IMR-90 (cell line): ENCODE measurements around the gene BLOC1S4. TPM values are rescaled to one million over a fixed set of nuclear protein-coding genes. Genes with fewer than 3 reads are reported as not detected.

Experiments
- ATAC-seq: fragments of 200-7000 bp; cut with Tn5 transposase; 2 replicates; pipeline ENCODE4 v1.9.1; 2020; ENCODE audit warnings: low read depth, mild to moderate bottlenecking, moderate library complexity
- BruUV-seq: library from RNA; stranded (reverse); fragments of 400-500 nt; replicated peaks from 2 replicates; lab custom pipeline; 2021; lab: Mats Ljungman, UMichigan
- CTCF ChIA-PET: fragments of 300-600 bp; formaldehyde crosslinking; extraction: SDS; loops from one replicate; lab custom pipeline; 2021; ENCODE audit warnings: antibody characterized with exemption; lab: Yijun Ruan, JAX
- POLR2A ChIA-PET: fragments of 300-600 bp; sonication (Branson Sonifier 250); formaldehyde crosslinking; loops from one replicate; lab custom pipeline; 2022; ENCODE audit warnings: antibody characterized with exemption; ENCODE audit not compliant: unreplicated experiment; lab: Charles Lee
- DNase-seq: peaks from one replicate; pipeline ENCODE4 v3.0.0; 2013
- H2AFZ ChIP-seq: replicated peaks from 2 replicates; pipeline ENCODE3; 2013; ENCODE audit warnings: low read length, mild to moderate bottlenecking; ENCODE audit not compliant: poor library complexity
- H2AK5ac ChIP-seq: 2 replicates; pipeline ENCODE4 v1.6.1; 2013; ENCODE audit warnings: low read depth, low read length, inconsistent platforms
- H2AK9ac ChIP-seq: replicated peaks from 2 replicates; pipeline ENCODE3; 2013; ENCODE audit warnings: mild to moderate bottlenecking, low read depth, low read length, moderate library complexity; ENCODE audit not compliant: poor library complexity
- H2BK120ac ChIP-seq: 2 replicates; pipeline ENCODE4 v1.6.1; 2013; ENCODE audit warnings: low read depth, low read length, inconsistent platforms
- H2BK15ac ChIP-seq: 3 replicates; pipeline ENCODE4 v1.6.1; 2013; ENCODE audit warnings: low read depth, low read length, inconsistent platforms
- H2BK20ac ChIP-seq: 2 replicates; pipeline ENCODE4 v1.6.1; 2013; ENCODE audit warnings: low read depth, mild to moderate bottlenecking, inconsistent platforms, low read length, moderate library complexity
- H2BK5ac ChIP-seq: 2 replicates; pipeline ENCODE4 v1.6.1; 2013; ENCODE audit warnings: mild to moderate bottlenecking, low read depth, low read length, inconsistent platforms; ENCODE audit not compliant: poor library complexity, severe bottlenecking
- H3K14ac ChIP-seq: replicated peaks from 2 replicates; pipeline ENCODE4 v1.6.1; 2013; ENCODE audit warnings: low read depth, low read length, inconsistent platforms
- H3K18ac ChIP-seq: 2 replicates; pipeline ENCODE4 v1.6.1; 2013; ENCODE audit warnings: low read depth, low read length, control low read depth
- H3K23ac ChIP-seq: 2 replicates; pipeline ENCODE4 v1.6.1; 2013; ENCODE audit warnings: low read depth, low read length, inconsistent platforms
- H3K27ac ChIP-seq: 2 replicates; pipeline ENCODE4 v1.5.1; 2013; ENCODE audit warnings: mild to moderate bottlenecking, control low read depth, low read length; ENCODE audit not compliant: insufficient read depth
- H3K27me3 ChIP-seq: 2 replicates; pipeline ENCODE4 v1.6.1; 2013; ENCODE audit warnings: low read length; ENCODE audit not compliant: control insufficient read depth, insufficient read depth
- H3K36me3 ChIP-seq: 2 replicates; pipeline ENCODE4 v1.6.1; 2013; ENCODE audit warnings: low read length, mixed read lengths; ENCODE audit not compliant: control insufficient read depth, insufficient read depth
- H3K4ac ChIP-seq: 2 replicates; pipeline ENCODE4 v1.6.1; 2013; ENCODE audit warnings: low read depth, low read length, inconsistent platforms
- H3K4me1 ChIP-seq: 2 replicates; pipeline ENCODE4 v1.6.1; 2013; ENCODE audit warnings: low read length, mixed read lengths; ENCODE audit not compliant: control insufficient read depth, insufficient read depth
- H3K4me2 ChIP-seq: 2 replicates; pipeline ENCODE4 v1.6.1; 2013; ENCODE audit warnings: low read depth, mild to moderate bottlenecking, control low read depth, low read length, moderate library complexity
- H3K4me3 ChIP-seq: 2 replicates; pipeline ENCODE4 v1.5.1; 2013; ENCODE audit warnings: low read depth, mild to moderate bottlenecking, control low read depth, low read length, moderate library complexity; ENCODE audit not compliant: insufficient read depth
- H3K56ac ChIP-seq: 2 replicates; pipeline ENCODE4 v1.6.1; 2013; ENCODE audit warnings: low read length, inconsistent platforms; ENCODE audit not compliant: insufficient read depth; ENCODE audit errors: extremely low read depth
- H3K79me1 ChIP-seq, 2 experiments: 2 replicates each; pipeline ENCODE4 v1.6.1; 2013; ENCODE audit warnings: low read length in 2 of 2, inconsistent platforms in 1 of 2, low read depth in 1 of 2
- H3K9ac ChIP-seq: 2 replicates; pipeline ENCODE4 v1.6.1; 2013; ENCODE audit warnings: low read depth, low read length, control low read depth
- H3K9me1 ChIP-seq: 2 replicates; pipeline ENCODE4 v1.6.1; 2013; ENCODE audit warnings: low read length, inconsistent platforms; ENCODE audit not compliant: insufficient read depth
- H3K9me3 ChIP-seq: 2 replicates; pipeline ENCODE4 v1.6.1; 2013; ENCODE audit warnings: low read length; ENCODE audit not compliant: control insufficient read depth, insufficient read depth
- H4K20me1 ChIP-seq: 2 replicates; pipeline ENCODE4 v1.6.1; 2013; ENCODE audit warnings: low read length, inconsistent platforms; ENCODE audit not compliant: insufficient read depth
- H4K5ac ChIP-seq: 2 replicates; pipeline ENCODE4 v1.6.1; 2013; ENCODE audit warnings: mild to moderate bottlenecking, low read depth, low read length, control low read depth
- H4K8ac ChIP-seq, 2 experiments: 2 replicates each; pipeline ENCODE4 v1.6.1; 2013; ENCODE audit warnings: low read depth in 2 of 2, low read length in 2 of 2, control low read depth in 1 of 2, inconsistent platforms in 1 of 2
- H4K91ac ChIP-seq: 2 replicates; pipeline ENCODE4 v1.6.1; 2013; ENCODE audit warnings: low read depth, low read length, inconsistent platforms; ENCODE audit not compliant: insufficient read depth
- BHLHE40 ChIP-seq: fragments of 150-350 bp; IDR thresholded peaks from 2 replicates; pipeline ENCODE4 v1.6.1; 2016; ENCODE audit warnings: mild to moderate bottlenecking, low read depth, low read length
- CEBPB ChIP-seq: IDR thresholded peaks from 2 replicates; pipeline ENCODE4 v1.6.1; 2012; ENCODE audit warnings: low read depth, low read length, improper control_type of control experiment
- CHD1 ChIP-seq: IDR thresholded peaks from 2 replicates; pipeline ENCODE4 v1.6.1; 2012; ENCODE audit warnings: low read depth, low read length, improper control_type of control experiment
- CTCF ChIP-seq: conservative IDR thresholded peaks from 2 replicates; pipeline ENCODE4 v1.5.1; 2012; ENCODE audit warnings: mild to moderate bottlenecking, low read depth, low read length, improper control_type of control experiment
- ELK1 ChIP-seq: fragments of 150-350 bp; IDR thresholded peaks from 2 replicates; pipeline ENCODE4 v1.6.1; 2016; ENCODE audit warnings: low read depth, mild to moderate bottlenecking, low read length, moderate library complexity, borderline replicate concordance
- FOS ChIP-seq: fragments of 150-350 bp; IDR thresholded peaks from 2 replicates; pipeline ENCODE4 v1.6.1; 2016; ENCODE audit warnings: low read depth, low read length
- MAFK ChIP-seq: IDR thresholded peaks from 2 replicates; pipeline ENCODE4 v1.6.1; 2012; ENCODE audit warnings: low read depth, low read length, improper control_type of control experiment
- MAZ ChIP-seq: IDR thresholded peaks from 2 replicates; pipeline ENCODE4 v1.6.1; 2012; ENCODE audit warnings: low read depth, mild to moderate bottlenecking, low read length, improper control_type of control experiment, moderate library complexity, borderline replicate concordance
- MXI1 ChIP-seq: IDR thresholded peaks from 2 replicates; pipeline ENCODE4 v1.6.1; 2012; ENCODE audit warnings: low read depth, mild to moderate bottlenecking, low read length, moderate library complexity, borderline replicate concordance
- NFE2L2 ChIP-seq: fragments of 150-350 bp; IDR thresholded peaks from 2 replicates; pipeline ENCODE4 v1.6.1; 2016; ENCODE audit warnings: low read depth, mild to moderate bottlenecking, low read length
- POLR2A ChIP-seq: IDR thresholded peaks from 2 replicates; pipeline ENCODE4 v1.6.1; 2012; ENCODE audit warnings: mild to moderate bottlenecking, low read depth, low read length
- RAD21 ChIP-seq: IDR thresholded peaks from 2 replicates; pipeline ENCODE4 v1.6.1; 2012; ENCODE audit warnings: low read length, improper control_type of control experiment
- RCOR1 ChIP-seq: IDR thresholded peaks from 2 replicates; pipeline ENCODE4 v1.6.1; 2012; ENCODE audit warnings: mild to moderate bottlenecking, low read length, improper control_type of control experiment; ENCODE audit not compliant: insufficient replicate concordance
- RFX5 ChIP-seq: IDR thresholded peaks from 2 replicates; pipeline ENCODE4 v1.8.0; 2012; ENCODE audit warnings: low read depth, mild to moderate bottlenecking, low read length, moderate library complexity
- SMC3 ChIP-seq: fragments of 150-350 bp; IDR thresholded peaks from 2 replicates; pipeline ENCODE4 v1.6.1; 2016; ENCODE audit warnings: low read depth, mild to moderate bottlenecking, antibody characterized with exemption, low read length, moderate library complexity
- WGBS, 2 experiments: methylation state at CpG; one replicate each; pipeline versions ENCODE4 v1.1.5 to v1.1.7; 2013; ENCODE audit warnings: missing lambda C conversion rate in 2 of 2; ENCODE audit not compliant: insufficient read length in 1 of 2; ENCODE audit errors: extremely low coverage in 2 of 2; 5-methylcytosine and 5-hydroxymethylcytosine counted together
- dilution Hi-C: fragments of 300-500 bp; cut with HindIII; formaldehyde crosslinking; loops from one replicate; pipeline ENCODE4 v1.14.3; 2018; ENCODE audit warnings: low sequenced_read_pairs; ENCODE audit not compliant: unreplicated experiment
- in situ Hi-C: fragments of 300-500 bp; cut with MboI; formaldehyde crosslinking; loops from 3 replicates; pipeline ENCODE4 v1.14.3; 2019; ENCODE audit warnings: low sequenced_read_pairs, inconsistent platforms, mixed read lengths
- intact Hi-C: fragments of 100-400 bp; cut with micrococcal nuclease; formaldehyde crosslinking; loops from 2 replicates; pipeline ENCODE4 v1.10.0; 2022
- polyA plus RNA-seq, 3 experiments: library from polyadenylated mRNA; depleted of rRNA; stranded (reverse); fragments of >200 nt; gene quantifications; 2 replicates each; pipeline ENCODE4 v1.2.3, GENCODE V29; 2012; ENCODE audit warnings: low replicate concordance in 1 of 3
- total RNA-seq: library from RNA; depleted of rRNA; stranded (reverse); fragments of >200 nt; gene quantifications from 2 replicates; pipeline ENCODE4 v1.2.3, GENCODE V29; 2012
- TF ChIP-seq, protein P1 (sequence below): fragments of 150-350 bp; IDR thresholded peaks from 2 replicates; pipeline ENCODE4 v1.6.1; 2017; ENCODE audit warnings: mild to moderate bottlenecking, antibody characterized with exemption, low read length, low read depth

The BLOC1S4 gene
- total and polyA plus RNA-seq, 2 of the 4 experiments (the other 2 are of a cell fraction): 8.8 to 22.1 TPM

DNA sequence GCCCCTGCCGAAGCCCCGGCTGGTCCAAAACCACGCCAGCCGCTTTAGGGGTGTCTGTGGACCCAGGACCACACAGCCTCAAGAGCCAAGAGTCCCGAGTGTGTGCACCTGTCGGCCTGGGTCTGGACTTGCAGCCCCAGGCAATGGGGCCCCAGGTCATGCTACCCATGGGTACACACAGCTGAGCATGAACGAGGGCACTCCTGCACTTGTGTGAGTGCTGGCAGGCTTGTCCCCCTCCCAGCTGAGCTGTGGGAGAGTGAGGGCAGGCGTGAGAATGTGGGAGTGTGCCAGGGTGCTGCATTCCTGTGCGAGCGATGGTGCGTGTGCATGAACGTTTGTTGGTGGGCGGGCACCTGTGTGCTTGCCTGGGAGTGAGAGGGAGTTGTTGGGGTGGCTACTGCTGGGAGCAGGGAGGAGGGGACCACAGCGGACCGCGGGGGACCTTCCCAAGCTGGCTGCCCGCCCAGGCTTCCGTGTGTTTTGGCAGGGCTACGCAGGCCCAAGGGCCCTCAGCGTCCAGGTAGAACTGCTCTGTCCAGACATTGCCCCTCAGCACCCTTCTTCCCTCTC lies 30.8 kb downstream of the BLOC1S4 start:
- Histone ChIP-seq H2BK20ac (no peak overlapping the region), H3K36me3 (no peaks in the 10 kb centered on the region)
- dilution Hi-C loops: no loop called here

More for the DNA sequence above, 30.8 kb downstream of the BLOC1S4 start:
- in situ Hi-C loops: no loop called here
- 60% methylated on average over 16 of the region's 20 CpGs; no CpG with 5 or more reads in 1 of the 2 experiments for WGBS, 2 experiments
- Histone ChIP-seq H4K8ac (no peak overlapping the region), H2AFZ (no peak overlapping the region), H3K56ac (no peak overlapping the region), H4K5ac (no peak overlapping the region), H3K9me3 (no peaks in the 10 kb centered on the region), H3K23ac (no peak overlapping the region), H2BK120ac (no peak overlapping the region), H3K27me3 (peaks cover 5% of the 10 kb centered on the region), H4K91ac (no peak overlapping the region), H3K9me1 (no peaks in the 10 kb centered on the region; the same call in 1 of the 2 replicates), H2BK5ac (no peak overlapping the region), H3K4ac (no peak overlapping the region), H3K18ac (no peak overlapping the region), H2AK5ac (no peak overlapping the region), H2AK9ac (no peak overlapping the region), H3K4me1 (peaks cover 8% of the 10 kb centered on the region), H4K20me1 (no peaks in the 10 kb centered on the region), H2BK15ac (no peak overlapping the region), H3K14ac (no peak overlapping the region), H3K4me2 (no peak overlapping the region), H3K27ac (no peak overlapping the region), H3K4me3 (no peak overlapping the region), H3K9ac (no peak overlapping the region), H3K79me1 (no peaks in the 10 kb centered on the region)
- CTCF ChIA-PET: no interaction called here
- TF ChIP-seq POLR2A: no peak
- no peak for TF ChIP-seq MAZ
- no peak for TF ChIP-seq MAFK
- TF ChIP-seq RAD21: no peak
- TF ChIP-seq NFE2L2: no peak
- TF ChIP-seq SMC3: no peak
- no peak for TF ChIP-seq CTCF
- no peak for TF ChIP-seq FOS
- no peak for TF ChIP-seq BHLHE40
- TF ChIP-seq, protein P1, sequence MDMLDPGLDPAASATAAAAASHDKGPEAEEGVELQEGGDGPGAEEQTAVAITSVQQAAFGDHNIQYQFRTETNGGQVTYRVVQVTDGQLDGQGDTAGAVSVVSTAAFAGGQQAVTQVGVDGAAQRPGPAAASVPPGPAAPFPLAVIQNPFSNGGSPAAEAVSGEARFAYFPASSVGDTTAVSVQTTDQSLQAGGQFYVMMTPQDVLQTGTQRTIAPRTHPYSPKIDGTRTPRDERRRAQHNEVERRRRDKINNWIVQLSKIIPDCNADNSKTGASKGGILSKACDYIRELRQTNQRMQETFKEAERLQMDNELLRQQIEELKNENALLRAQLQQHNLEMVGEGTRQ: no peak
- TF ChIP-seq CEBPB: no peak
- TF ChIP-seq RCOR1: no peak
- no peak for TF ChIP-seq MXI1
- no peak for TF ChIP-seq CHD1
- TF ChIP-seq ELK1: no peak
- TF ChIP-seq RFX5: no peak
- ATAC-seq (no peak), DNase-seq (no peak)
- POLR2A ChIA-PET: no interaction called here
- intact Hi-C loops: no loop called here
- no TSS peak for BruUV-seq
